ENCODE results near the gene BLM.

The BLM gene

GRCh38 chr15:90677807-90678790 is 39.0 kb upstream of the BLM start:
- Histone ChIP-seq H3K27ac (no peak overlapping the region), H3K27me3 (replicated peaks) (no peaks in the 10 kb centered on the region), H3K4me3 (ENCODE audit: low read depth, low read length) (no peak overlapping the region), H3K36me3 (replicated peaks) (no peaks in the 10 kb centered on the region)
- no peak for TF ChIP-seq CTCF (IDR thresholded peaks at IDR 0.05; ENCODE audit: low read depth, low read length, missing control alignments)
- in situ Hi-C loops (cut with HindIII; ENCODE audit: low pct_ligation_motif_present, low sequenced_read_pairs) = no loop called here
- no peak for DNase-seq

GRCh38 chr15:90679959-90680358 is 37.2 kb upstream of the BLM start:
- Histone ChIP-seq H3K4me3 (ENCODE audit: low read depth, low read length) (no peak overlapping the region), H3K27me3 (replicated peaks) (no peaks in the 10 kb centered on the region), H3K36me3 (replicated peaks) (no peaks in the 10 kb centered on the region), H3K27ac (peak overlapping the region; percentile 79)
- no peak for DNase-seq
- in situ Hi-C loops (cut with HindIII; ENCODE audit: low pct_ligation_motif_present, low sequenced_read_pairs) = no loop called here
- no peak for TF ChIP-seq CTCF (IDR thresholded peaks at IDR 0.05; ENCODE audit: low read depth, low read length, missing control alignments)

GRCh38 chr15:90680371-90680935 is 36.7 kb upstream of the BLM start:
- Histone ChIP-seq H3K27ac (peak overlapping the region; percentile 79), H3K4me3 (ENCODE audit: low read depth, low read length) (no peak overlapping the region), H3K27me3 (replicated peaks) (no peaks in the 10 kb centered on the region), H3K36me3 (replicated peaks) (no peaks in the 10 kb centered on the region)
- TF ChIP-seq CTCF (IDR thresholded peaks at IDR 0.05; ENCODE audit: low read depth, low read length, missing control alignments) = no peak
- in situ Hi-C loops (cut with HindIII; ENCODE audit: low pct_ligation_motif_present, low sequenced_read_pairs) = no loop called here
- DNase-seq = peak; percentile 78

- TF ChIP-seq CTCF (IDR thresholded peaks at IDR 0.05; ENCODE audit: low read depth, low read length, missing control alignments) = no peak
- Histone ChIP-seq H3K4me3 (ENCODE audit: low read depth, low read length) (no peak overlapping the region), H3K27ac (peak overlapping the region; percentile 79), H3K27me3 (replicated peaks) (no peaks in the 10 kb centered on the region), H3K36me3 (replicated peaks) (no peaks in the 10 kb centered on the region)
- in situ Hi-C loops (cut with HindIII; ENCODE audit: low pct_ligation_motif_present, low sequenced_read_pairs) = no loop called here
- no peak for DNase-seq
These were observed 36.1 kb upstream of the BLM start for GRCh38 chr15:90681056-90681455.

- in situ Hi-C loops (cut with HindIII; ENCODE audit: low pct_ligation_motif_present, low sequenced_read_pairs) = no loop called here
- TF ChIP-seq CTCF (IDR thresholded peaks at IDR 0.05; ENCODE audit: low read depth, low read length, missing control alignments) = no peak
- no peak overlapping the region for H3K4me3 ChIP-seq (ENCODE audit: low read depth, low read length)
- H3K27me3 ChIP-seq (replicated peaks) = no peaks in the 10 kb centered on the region
- peak overlapping the region; percentile 79 for H3K27ac ChIP-seq
- peak; percentile 93 for DNase-seq
- no peaks in the 10 kb centered on the region for H3K36me3 ChIP-seq (replicated peaks)
These were observed 35.7 kb upstream of the BLM start for GRCh38 chr15:90681480-90681879.

Measured in brain microvascular endothelial cell (primary cell).